ENCODE data around the gene ICE1.
"Not testable (repeated sequence)": the region's sequence is repeated elsewhere in the genome, so short reads cannot be mapped to it uniquely, and the experiment has no call there.

ICE1 gene

GRCh38 chr5:5475975-5476374 is 53.5 kb downstream of the ICE1 start:
- Histone ChIP-seq H3K4me1 (ENCODE audit: control insufficient read depth, insufficient read depth, low read length) (no peaks in the 10 kb centered on the region), H3K36me3 (ENCODE audit: control insufficient read depth in 2 of 2, insufficient read depth in 2 of 2, low read length in 2 of 2) (peaks cover 13 to 18% of the 10 kb centered on the region in 2 donors), H3K4me3 (ENCODE audit: low read length in 2 of 2) (no peak overlapping the region), H3K9me3 (ENCODE audit: control insufficient read depth in 2 of 2, low read length in 2 of 2) (no peaks in the 10 kb centered on the region), H3K27me3 (ENCODE audit: control insufficient read depth in 1 of 2, insufficient read depth in 2 of 2, low read length in 2 of 2) (no peaks in the 10 kb centered on the region), H3K9ac (ENCODE audit: low read length in 2 of 2) (no peak overlapping the region), H3K27ac (ENCODE audit: low read length) (no peak overlapping the region)

GRCh38 chr5:5479578-5479977 is 57.1 kb downstream of the ICE1 start:
- H3K4me3 ChIP-seq (ENCODE audit: low read length in 2 of 2); H3K27me3 ChIP-seq (ENCODE audit: control insufficient read depth in 1 of 2, insufficient read depth in 2 of 2, low read length in 2 of 2); H3K9ac ChIP-seq (ENCODE audit: low read length in 2 of 2); H3K4me1 ChIP-seq (ENCODE audit: control insufficient read depth, insufficient read depth, low read length); H3K27ac ChIP-seq (ENCODE audit: low read length); H3K9me3 ChIP-seq (ENCODE audit: control insufficient read depth in 2 of 2, low read length in 2 of 2): not testable (repeated sequence)
- peaks cover 17 to 18% of the 10 kb centered on the region in 2 donors for H3K36me3 ChIP-seq (ENCODE audit: control insufficient read depth in 2 of 2, insufficient read depth in 2 of 2, low read length in 2 of 2)

- H3K27me3 ChIP-seq (ENCODE audit: control insufficient read depth in 1 of 2, insufficient read depth in 2 of 2, low read length in 2 of 2), result no peaks in the 10 kb centered on the region
- no peaks in the 10 kb centered on the region for H3K4me1 ChIP-seq (ENCODE audit: control insufficient read depth, insufficient read depth, low read length)
- no peak overlapping the region for H3K9ac ChIP-seq (ENCODE audit: low read length in 2 of 2)
- H3K36me3 ChIP-seq (ENCODE audit: control insufficient read depth in 2 of 2, insufficient read depth in 2 of 2, low read length in 2 of 2), result peaks cover 8 to 21% of the 10 kb centered on the region in 2 donors
- H3K4me3 ChIP-seq (ENCODE audit: low read length in 2 of 2), result no peak overlapping the region
- no peaks in the 10 kb centered on the region for H3K9me3 ChIP-seq (ENCODE audit: control insufficient read depth in 2 of 2, low read length in 2 of 2)
- no peak overlapping the region for H3K27ac ChIP-seq (ENCODE audit: low read length)
Observed at GRCh38 chr5:5480481-5481111, 58.1 kb downstream of the ICE1 start.

DNA sequence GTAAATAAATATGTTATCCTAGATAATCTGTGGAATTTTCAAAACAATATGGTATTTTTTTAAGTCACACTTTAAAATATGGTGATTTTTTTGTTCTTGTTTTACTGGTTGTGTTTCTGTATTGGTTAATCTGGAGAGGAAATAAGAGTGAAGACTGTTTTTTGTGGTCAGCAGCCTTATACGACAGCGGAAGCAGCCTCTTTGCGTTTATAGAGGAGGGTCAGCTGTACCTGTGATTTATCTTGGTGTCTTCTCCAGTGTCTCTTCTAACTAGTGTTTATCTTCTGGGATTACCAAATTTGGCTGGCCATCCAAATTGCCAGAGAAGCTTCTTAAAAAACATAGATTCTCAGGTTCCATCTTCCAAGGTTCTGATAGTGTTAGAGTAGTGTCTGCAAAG is 58.7 kb downstream of the ICE1 start:
- H3K36me3 ChIP-seq (ENCODE audit: control insufficient read depth in 2 of 2, insufficient read depth in 2 of 2, low read length in 2 of 2), result peaks cover 6 to 21% of the 10 kb centered on the region in 2 donors
- H3K4me1 ChIP-seq (ENCODE audit: control insufficient read depth, insufficient read depth, low read length), result no peaks in the 10 kb centered on the region
- H3K27ac ChIP-seq (ENCODE audit: low read length), result no peak overlapping the region
- no peak overlapping the region for H3K4me3 ChIP-seq (ENCODE audit: low read length in 2 of 2)
- no peak overlapping the region for H3K9ac ChIP-seq (ENCODE audit: low read length in 2 of 2)
- no peaks in the 10 kb centered on the region for H3K27me3 ChIP-seq (ENCODE audit: control insufficient read depth in 1 of 2, insufficient read depth in 2 of 2, low read length in 2 of 2)
- no peaks in the 10 kb centered on the region for H3K9me3 ChIP-seq (ENCODE audit: control insufficient read depth in 2 of 2, low read length in 2 of 2)

DNA sequence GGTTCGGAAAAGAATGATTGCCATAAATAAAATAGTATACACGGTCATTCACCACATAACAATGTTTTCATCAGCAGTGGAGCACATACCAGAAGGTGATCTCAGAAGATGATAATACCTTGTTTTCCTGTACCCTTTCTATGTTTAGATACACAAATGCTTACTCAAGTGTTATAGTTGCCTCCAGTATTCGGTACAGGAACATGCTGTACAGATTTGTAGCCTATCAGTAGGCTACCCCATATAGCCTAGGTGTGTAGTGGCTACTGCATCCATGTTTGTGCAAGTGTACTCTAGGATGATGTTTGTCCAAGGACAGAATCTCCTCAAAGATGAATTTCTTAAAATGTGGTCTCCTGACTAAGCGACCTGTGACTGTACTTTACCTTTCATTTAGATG is 59.2 kb downstream of the ICE1 start:
- no peak overlapping the region for H3K27ac ChIP-seq (ENCODE audit: low read length)
- peaks cover 2 to 18% of the 10 kb centered on the region in 2 donors for H3K36me3 ChIP-seq (ENCODE audit: control insufficient read depth in 2 of 2, insufficient read depth in 2 of 2, low read length in 2 of 2)
- H3K4me1 ChIP-seq (ENCODE audit: control insufficient read depth, insufficient read depth, low read length), result no peaks in the 10 kb centered on the region
- H3K9ac ChIP-seq (ENCODE audit: low read length in 2 of 2), result no peak overlapping the region
- no peaks in the 10 kb centered on the region for H3K27me3 ChIP-seq (ENCODE audit: control insufficient read depth in 1 of 2, insufficient read depth in 2 of 2, low read length in 2 of 2)
- no peak overlapping the region for H3K4me3 ChIP-seq (ENCODE audit: low read length in 2 of 2)
- H3K9me3 ChIP-seq (ENCODE audit: control insufficient read depth in 2 of 2, low read length in 2 of 2), result no peaks in the 10 kb centered on the region

- no peaks in the 10 kb centered on the region for H3K9me3 ChIP-seq (ENCODE audit: control insufficient read depth in 2 of 2, low read length in 2 of 2)
- peaks cover 6 to 16% of the 10 kb centered on the region in 2 donors for H3K36me3 ChIP-seq (ENCODE audit: control insufficient read depth in 2 of 2, insufficient read depth in 2 of 2, low read length in 2 of 2)
- H3K27ac ChIP-seq (ENCODE audit: low read length), result no peak overlapping the region
- H3K9ac ChIP-seq (ENCODE audit: low read length in 2 of 2), result no peak overlapping the region
- H3K4me3 ChIP-seq (ENCODE audit: low read length in 2 of 2), result no peak overlapping the region
- no peaks in the 10 kb centered on the region for H3K27me3 ChIP-seq (ENCODE audit: control insufficient read depth in 1 of 2, insufficient read depth in 2 of 2, low read length in 2 of 2)
- no peaks in the 10 kb centered on the region for H3K4me1 ChIP-seq (ENCODE audit: control insufficient read depth, insufficient read depth, low read length)
Observed at GRCh38 chr5:5483350-5483749, 60.9 kb downstream of the ICE1 start.

DNA sequence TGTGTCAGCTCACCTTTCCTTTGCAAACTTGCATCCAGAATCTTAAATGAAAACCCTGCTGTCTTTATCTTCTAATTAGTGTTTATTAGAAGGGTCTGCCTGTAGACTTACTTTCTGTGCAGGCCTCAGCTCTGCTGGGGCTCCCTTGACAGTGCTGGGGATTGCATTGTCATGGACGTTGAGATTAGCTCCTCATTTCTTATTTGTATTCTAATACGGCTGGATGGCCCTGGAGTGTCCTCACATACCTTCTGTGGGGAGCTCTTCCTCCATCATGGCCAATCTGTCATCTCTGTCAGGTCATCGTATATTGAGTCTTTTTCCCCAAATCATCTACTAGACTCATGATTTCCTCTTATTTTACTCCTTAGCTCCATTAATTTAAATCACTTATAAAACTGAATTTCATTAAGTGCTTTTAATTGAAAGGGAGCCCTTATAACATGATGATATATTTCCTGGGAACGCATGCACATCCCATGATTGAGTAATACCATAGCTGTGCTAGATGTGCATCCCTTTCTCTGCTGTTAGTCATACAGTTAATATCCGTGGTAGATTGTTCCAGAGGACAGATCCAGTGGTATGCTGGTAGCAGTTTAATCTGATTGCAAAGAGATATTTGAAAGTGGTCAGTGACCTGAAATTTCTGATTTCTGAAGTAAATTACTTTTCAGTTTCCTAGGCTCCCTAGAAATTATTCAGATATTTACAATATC is 61.6 kb downstream of the ICE1 start:
- H3K4me1 ChIP-seq (ENCODE audit: control insufficient read depth, insufficient read depth, low read length), result no peaks in the 10 kb centered on the region
- no peak overlapping the region for H3K9ac ChIP-seq (ENCODE audit: low read length in 2 of 2)
- no peak overlapping the region for H3K4me3 ChIP-seq (ENCODE audit: low read length in 2 of 2)
- no peaks in the 10 kb centered on the region for H3K9me3 ChIP-seq (ENCODE audit: control insufficient read depth in 2 of 2, low read length in 2 of 2)
- H3K36me3 ChIP-seq (ENCODE audit: control insufficient read depth in 2 of 2, insufficient read depth in 2 of 2, low read length in 2 of 2), result peaks cover 8 to 16% of the 10 kb centered on the region in 2 donors
- H3K27ac ChIP-seq (ENCODE audit: low read length), result no peak overlapping the region
- H3K27me3 ChIP-seq (ENCODE audit: control insufficient read depth in 1 of 2, insufficient read depth in 2 of 2, low read length in 2 of 2), result no peaks in the 10 kb centered on the region

DNA sequence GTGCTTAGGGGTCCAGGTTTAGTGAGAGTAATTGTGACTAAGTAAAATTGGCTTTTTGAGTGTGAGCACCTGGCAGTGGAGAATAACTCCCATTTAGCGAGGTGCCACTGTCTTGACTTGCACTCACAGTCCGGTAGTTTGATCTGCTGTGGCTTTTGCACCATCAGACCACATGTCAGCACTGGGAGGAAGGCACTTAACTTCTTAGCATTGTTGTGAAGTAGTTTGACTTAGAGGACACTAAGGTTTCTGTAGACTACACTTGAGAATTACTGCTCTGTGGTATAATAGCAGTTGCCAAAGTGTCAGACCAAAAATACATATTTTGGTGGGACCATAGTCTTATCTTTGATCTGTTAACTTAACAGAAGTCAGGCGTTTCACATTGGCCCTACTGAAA is 63.6 kb downstream of the ICE1 start:
- H3K9ac ChIP-seq (ENCODE audit: low read length in 2 of 2), result no peak overlapping the region
- H3K27ac ChIP-seq (ENCODE audit: low read length), result no peak overlapping the region
- no peaks in the 10 kb centered on the region for H3K4me1 ChIP-seq (ENCODE audit: control insufficient read depth, insufficient read depth, low read length)
- H3K27me3 ChIP-seq (ENCODE audit: control insufficient read depth in 1 of 2, insufficient read depth in 2 of 2, low read length in 2 of 2), result no peaks in the 10 kb centered on the region
- H3K36me3 ChIP-seq (ENCODE audit: control insufficient read depth in 2 of 2, insufficient read depth in 2 of 2, low read length in 2 of 2), result peaks cover 23 to 30% of the 10 kb centered on the region in 2 donors
- no peaks in the 10 kb centered on the region for H3K9me3 ChIP-seq (ENCODE audit: control insufficient read depth in 2 of 2, low read length in 2 of 2)
- H3K4me3 ChIP-seq (ENCODE audit: low read length in 2 of 2), result no peak overlapping the region

DNA sequence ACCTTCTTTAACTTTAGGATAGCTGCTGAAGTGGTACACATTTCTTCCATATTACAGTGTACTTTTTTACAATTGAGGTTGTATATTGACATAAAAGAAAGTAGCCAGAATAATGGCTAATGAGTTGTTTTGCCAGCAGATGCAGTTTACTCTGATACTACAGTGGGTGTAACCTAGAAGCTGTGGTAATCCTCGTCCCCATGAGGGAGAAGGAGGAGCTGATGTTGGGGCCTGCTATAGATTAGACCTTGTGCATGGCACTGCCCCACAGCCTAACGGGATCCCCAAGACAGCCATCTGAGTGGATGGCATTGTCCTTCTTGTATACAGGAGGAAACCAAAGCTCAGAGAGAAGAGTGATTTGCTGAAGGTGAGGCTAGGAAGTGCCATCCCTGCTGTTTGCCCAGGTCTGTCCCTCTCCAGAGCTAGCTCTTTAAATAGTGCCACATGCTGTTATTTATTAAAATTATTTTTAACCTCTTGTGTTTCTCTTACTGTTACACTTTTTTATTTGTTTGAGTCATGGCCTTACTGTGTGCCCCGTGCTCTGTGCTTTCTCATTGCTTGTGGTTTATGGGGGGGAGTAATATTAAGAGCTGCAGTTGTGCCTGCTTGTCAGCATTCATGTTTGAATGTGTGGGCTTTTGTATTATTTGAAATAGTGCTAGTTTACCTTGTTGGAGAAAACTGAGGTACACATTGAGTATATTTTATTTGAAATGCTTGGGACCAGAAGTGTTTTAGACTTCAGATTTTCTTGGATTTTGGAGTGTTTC is 65.3 kb downstream of the ICE1 start:
- Histone ChIP-seq H3K4me1 (ENCODE audit: control insufficient read depth, insufficient read depth, low read length) (peaks cover 2% of the 10 kb centered on the region), H3K36me3 (ENCODE audit: control insufficient read depth in 2 of 2, insufficient read depth in 2 of 2, low read length in 2 of 2) (peaks cover 22 to 24% of the 10 kb centered on the region in 2 donors), H3K27me3 (ENCODE audit: control insufficient read depth in 1 of 2, insufficient read depth in 2 of 2, low read length in 2 of 2) (no peaks in the 10 kb centered on the region), H3K9ac (ENCODE audit: low read length in 2 of 2) (no peak overlapping the region), H3K4me3 (ENCODE audit: low read length in 2 of 2) (no peak overlapping the region), H3K27ac (ENCODE audit: low read length) (no peak overlapping the region), H3K9me3 (ENCODE audit: control insufficient read depth in 2 of 2, low read length in 2 of 2) (no peaks in the 10 kb centered on the region)

DNA sequence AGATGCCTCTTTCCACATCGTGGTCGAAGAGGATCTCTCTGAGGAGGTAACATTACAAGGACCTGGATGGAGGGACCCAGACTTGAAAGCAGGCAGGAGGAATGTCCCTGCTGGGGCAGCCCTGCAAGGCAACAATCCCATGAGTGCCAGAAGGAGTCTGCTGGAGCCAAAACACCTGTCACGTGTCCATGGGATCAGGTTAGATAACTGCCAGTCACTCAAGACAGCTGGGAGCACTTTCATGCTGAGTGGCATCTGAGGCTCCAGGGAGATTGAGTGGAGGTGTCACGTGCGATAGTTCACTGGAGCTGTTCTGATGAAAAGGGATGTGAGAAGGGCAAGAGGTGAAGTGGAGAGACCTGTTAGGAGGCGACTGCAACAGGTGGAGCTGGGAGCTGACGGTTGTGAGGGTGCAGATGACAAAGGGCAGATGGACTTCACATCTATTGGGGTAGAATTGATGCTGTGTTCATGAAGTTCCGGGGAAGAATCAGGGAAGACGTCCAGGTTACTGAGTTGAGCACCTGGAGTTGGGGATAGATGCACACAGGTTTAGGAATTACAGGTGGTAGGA is 68.4 kb downstream of the ICE1 start:
- Histone ChIP-seq H3K4me3 (ENCODE audit: low read length in 2 of 2) (no peak overlapping the region), H3K9me3 (ENCODE audit: control insufficient read depth in 2 of 2, low read length in 2 of 2) (no peaks in the 10 kb centered on the region), H3K27me3 (ENCODE audit: control insufficient read depth in 1 of 2, insufficient read depth in 2 of 2, low read length in 2 of 2) (no peaks in the 10 kb centered on the region), H3K36me3 (ENCODE audit: control insufficient read depth in 2 of 2, insufficient read depth in 2 of 2, low read length in 2 of 2) (peaks cover 19 to 22% of the 10 kb centered on the region in 2 donors), H3K4me1 (ENCODE audit: control insufficient read depth, insufficient read depth, low read length) (peaks cover 2% of the 10 kb centered on the region), H3K9ac (ENCODE audit: low read length in 2 of 2) (no peak overlapping the region), H3K27ac (ENCODE audit: low read length) (no peak overlapping the region)

Data from stomach smooth muscle (tissue), 2 donors.